NCI-H2227 treated with DMSO at 0.1 percent for 48 hours (cell line): Measurements from ENCODE around the gene ARMH1.

Experiments
- DNase-seq: peaks from one replicate; lab custom pipeline; 2025; lab: John Stamatoyannopoulos, UW

ARMH1 gene

GRCh38 chr1:44674113-44675000 is at the start of gene ARMH1, which contains the start of gene TMEM53:
Gene ARMH1, plus strand, starts transcription at chr1:44674714. Its CDS starts 14,984 bp downstream, at chr1:44689698.
Gene TMEM53, minus strand, starts transcription at chr1:44674481. Its CDS starts 90 bp downstream, at chr1:44674391.
- DNase-seq = peak; percentile 99

DNA sequence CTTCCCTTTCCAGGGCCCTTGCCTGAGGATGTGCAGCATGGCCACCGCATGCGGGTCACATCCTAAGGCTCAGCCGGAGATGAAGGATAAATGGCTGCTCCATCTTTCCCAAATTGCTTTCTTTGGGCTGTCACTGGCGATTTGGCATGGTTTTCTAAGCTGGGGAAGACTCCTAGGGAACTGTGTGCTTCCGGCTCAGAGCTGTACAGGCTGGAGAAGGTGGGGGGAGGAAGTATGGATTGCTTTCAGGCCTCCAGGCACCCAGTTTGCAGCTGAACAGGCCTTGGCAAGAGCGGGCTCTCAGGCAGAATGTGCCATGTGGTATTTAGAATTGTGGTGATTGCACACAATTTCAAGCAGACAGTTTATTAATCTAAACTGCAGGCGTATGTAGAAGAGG is 49.2 kb upstream of the ARMH1 start:
- DNase-seq = no peak

GRCh38 chr1:44628962-44629756 is 45.4 kb upstream of the ARMH1 start:
- DNase-seq = no peak

DNA sequence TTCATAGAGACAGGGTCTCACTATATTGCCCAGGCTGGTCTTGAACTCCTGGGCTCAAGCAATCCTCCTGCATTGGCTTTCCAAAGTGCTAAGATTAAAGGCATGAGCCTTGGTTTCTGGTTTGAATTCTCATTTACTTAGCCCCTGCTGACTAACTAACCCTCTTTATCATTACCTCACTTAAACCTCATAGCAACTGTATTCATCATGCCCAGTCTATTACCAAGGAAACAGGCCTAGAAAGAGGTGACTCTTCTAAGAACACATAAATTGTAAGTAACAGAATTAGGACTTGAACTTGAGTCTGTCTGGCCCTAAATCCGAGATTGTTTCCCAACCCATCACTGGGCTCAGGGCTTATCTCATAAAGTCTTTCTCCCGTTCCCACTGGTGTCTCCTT is 44.4 kb upstream of the ARMH1 start:
- no peak for DNase-seq

DNA sequence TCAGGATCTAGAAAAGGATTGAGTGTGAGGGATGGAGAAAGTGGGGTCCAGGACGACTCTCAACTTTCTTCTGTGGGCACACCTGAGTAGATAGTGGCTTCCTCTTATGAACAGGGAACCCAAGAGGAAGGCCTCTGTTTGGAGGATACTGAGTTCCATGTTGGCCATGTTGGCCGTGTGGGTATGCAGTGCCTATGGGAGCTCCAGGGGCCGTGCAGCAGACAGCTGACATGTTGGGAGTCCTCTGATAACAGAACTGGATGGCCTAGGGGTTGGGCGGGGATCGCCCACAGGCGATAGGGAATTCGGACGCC is 43.2 kb upstream of the ARMH1 start:
- DNase-seq = no peak

GRCh38 chr1:44631647-44632539 is 42.6 kb upstream of the ARMH1 start:
- peak; percentile 88 for DNase-seq

- no peak for DNase-seq
Observed at GRCh38 chr1:44632598-44632997, 41.9 kb upstream of the ARMH1 start.

- no peak for DNase-seq
Observed at GRCh38 chr1:44634606-44635189, 39.8 kb upstream of the ARMH1 start.

DNA sequence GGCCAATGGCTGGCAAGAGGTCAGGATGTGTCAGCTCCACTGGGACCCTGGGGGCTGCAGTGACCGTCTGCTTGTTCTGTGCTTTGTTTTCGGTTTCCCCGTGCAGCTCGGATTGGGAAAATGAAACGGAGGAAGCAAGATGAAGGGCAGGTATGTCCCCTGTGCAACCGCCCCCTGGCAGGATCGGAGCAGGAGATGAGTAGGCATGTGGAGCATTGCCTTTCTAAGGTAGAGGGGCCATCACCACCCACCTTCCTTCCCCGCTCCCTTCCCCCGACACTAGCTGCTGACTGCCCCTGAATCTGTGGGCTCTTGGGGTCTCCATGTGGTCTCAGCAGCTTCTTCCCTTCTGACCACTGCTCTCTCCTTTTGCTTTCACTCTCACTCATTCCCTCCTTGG is 39.1 kb upstream of the ARMH1 start:
- DNase-seq = no peak

DNA sequence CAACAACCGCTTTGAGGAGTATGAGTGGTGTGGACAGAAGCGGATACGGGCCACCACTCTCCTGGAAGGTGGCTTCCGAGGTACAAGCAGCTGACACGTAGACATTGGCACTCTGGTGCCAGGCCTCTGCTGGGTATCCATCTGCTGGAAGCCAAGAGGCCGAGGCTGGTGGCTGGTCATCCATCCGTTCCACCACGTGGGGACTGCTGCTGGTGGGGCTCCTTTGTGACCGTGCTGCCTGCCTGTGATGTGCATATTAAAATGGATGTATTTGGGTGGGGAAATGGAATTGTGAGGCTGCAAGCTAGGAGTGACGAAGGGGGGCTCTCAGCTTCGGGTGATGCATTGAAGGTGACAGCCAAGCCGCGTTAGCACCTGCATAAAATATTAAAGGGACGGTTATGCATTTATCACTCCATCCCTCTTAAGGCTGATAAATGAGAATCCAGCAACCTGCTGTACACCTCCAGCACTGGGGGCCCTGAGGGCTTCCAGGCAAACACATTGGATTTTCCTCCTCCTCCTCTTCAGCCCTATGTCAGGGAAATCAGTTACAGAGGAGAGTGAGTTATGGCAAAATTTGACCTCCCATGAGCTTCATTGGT is 38.3 kb upstream of the ARMH1 start:
- no peak for DNase-seq

DNA sequence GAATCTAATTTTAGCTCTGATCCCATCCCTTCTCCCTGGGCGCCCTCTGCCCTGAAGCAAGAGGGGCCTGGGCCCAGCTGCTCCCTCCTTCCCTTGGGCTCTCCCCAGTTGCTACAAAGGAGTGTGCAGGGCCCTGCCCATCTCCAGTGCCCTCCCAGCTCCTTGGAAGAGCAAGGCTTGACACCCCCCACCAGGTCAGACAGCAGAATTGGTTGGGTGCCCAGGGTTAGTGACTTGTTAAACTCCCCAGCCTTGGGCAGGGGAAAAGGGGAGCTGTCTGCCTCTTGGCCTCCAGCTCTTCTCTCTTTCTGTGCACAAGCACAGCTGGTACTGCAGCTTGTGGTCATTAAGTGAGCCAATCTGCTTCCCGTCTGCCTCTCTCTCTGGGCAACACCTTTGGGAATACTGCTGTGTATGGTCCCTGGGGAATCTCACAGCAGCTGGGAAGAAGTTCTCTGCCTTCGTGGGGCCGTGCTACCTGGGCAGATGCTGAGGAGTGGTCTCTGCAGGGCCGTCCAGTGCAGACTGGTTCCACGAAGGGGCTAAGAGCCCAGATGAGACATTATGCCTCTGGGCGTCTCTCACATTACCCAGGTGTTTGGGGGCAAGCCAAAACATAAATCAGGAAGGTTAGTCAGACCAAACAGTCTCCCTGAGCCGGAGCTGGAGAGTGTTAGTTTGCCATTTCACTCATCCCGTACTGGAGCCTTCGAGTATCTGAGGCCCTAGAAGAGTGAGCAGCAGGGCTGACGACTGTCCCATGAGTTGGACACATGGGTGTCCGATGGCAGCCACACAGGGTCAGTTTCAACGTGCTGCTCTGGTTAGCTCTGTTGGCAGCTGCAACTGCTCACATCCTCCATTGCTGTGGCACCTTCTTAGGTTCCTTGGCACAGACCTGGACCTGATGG is 37.6 kb upstream of the ARMH1 start:
- DNase-seq = no peak

- no peak for DNase-seq
Observed at GRCh38 chr1:44637702-44638411, 36.7 kb upstream of the ARMH1 start.

- no peak for DNase-seq
Observed at GRCh38 chr1:44640200-44640853, 34.2 kb upstream of the ARMH1 start.

- DNase-seq = no peak
Observed at GRCh38 chr1:44641126-44642102, 33.1 kb upstream of the ARMH1 start.

DNA sequence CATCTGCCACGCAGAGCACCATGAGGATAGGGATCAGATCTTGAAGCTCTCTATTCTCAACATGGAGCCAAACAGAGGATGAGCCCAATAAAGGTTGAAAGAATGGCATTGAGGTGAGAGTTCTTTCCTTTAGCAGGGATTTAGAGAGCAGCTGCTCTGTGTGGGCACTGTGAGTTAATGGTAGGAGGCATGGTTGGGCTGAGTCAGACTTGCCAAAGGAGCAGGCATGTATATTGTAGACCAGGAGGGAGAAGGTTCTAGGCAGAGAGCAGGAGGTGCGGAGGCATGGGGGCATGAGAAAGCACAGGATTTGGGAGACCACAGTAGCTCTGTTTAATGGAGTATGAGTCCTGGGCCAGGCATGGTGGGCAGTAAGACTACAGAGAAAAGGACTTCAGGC is 32.3 kb upstream of the ARMH1 start:
- no peak for DNase-seq

GRCh38 chr1:44642925-44643324 is 31.6 kb upstream of the ARMH1 start:
- DNase-seq = no peak

DNA sequence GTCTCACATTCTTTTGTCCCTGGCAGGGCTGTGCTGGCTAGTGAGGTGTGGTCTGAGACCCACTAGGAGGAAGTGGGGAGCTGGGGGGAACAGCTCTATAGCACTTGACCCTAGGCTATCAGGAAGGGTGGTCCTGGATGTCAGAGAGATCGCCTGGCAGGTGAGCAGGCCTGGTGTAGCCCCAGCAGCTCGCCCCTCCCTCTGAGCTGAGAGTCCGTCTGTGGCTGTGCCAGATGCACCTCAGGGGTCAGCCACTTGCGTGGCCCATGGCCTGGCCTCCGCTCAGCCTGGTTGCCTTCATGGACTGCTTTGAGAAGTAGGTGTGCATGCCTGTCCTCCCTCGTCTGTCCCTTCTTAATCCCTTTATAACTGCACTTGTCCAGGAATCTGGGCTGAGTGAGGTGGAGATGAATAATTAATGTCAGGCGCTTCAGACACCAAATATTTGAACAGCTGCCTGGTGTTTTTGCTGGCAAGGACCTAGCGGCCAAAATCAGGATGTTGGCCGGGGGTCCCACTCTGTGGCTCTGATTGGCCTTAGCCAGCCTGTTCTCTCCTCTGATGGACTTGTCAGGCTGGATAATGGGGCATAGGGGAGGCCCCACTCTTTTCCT is 30.7 kb upstream of the ARMH1 start:
- DNase-seq = no peak
